GM18858 (cell line): ENCODE results near the gene VPS25.
"Not testable (repeated sequence)": the region's sequence is repeated elsewhere in the genome, so short reads cannot be mapped to it uniquely, and the experiment has no call there.

Source experiments
- ATAC-seq: cut with Tn5 transposase; IDR thresholded peaks from one replicate; pipeline ENCODE4 v1.9.1; 2021; ENCODE audit not compliant: unreplicated experiment

VPS25 gene

DNA sequence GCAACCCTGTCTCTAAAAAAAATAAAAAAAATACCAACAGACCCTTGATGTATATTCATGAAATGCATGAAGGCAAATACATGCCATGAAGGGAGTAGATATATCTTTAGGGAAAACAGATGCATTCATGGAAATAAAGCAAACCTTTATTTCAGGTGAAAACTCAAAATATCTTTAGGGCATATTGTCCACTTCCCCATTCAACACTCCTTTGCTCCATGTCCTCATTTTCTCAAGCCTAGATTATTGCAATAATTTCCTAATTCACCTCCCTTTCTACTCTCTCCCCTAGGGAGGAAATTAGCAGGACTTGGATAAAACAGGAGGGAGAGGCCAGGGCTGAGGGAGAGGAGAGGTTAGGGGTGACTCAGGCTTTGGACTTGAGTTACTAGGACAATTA, 5.7 kb upstream of the VPS25 start:
- ATAC-seq = no peak

DNA sequence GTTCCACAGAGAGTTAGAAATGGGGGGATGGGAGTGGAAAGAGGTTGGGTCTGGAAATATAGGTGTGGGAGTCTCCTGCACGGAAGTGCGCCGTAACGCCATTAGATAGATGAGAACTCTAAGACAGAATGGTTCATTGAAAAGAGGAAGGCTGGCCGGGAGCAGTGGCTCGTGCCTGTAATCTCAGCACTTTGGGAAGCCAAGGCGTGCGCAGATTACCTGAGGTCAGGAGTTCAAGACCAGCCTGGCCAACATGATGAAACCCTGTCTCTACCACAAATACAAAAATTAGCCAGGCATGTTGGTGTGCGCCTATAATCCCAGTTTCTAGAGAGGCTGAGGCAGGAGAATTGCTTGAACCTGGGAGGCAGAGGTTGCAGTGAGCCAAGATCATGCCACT, 5.2 kb upstream of the VPS25 start:
- ATAC-seq = not testable (repeated sequence)

DNA sequence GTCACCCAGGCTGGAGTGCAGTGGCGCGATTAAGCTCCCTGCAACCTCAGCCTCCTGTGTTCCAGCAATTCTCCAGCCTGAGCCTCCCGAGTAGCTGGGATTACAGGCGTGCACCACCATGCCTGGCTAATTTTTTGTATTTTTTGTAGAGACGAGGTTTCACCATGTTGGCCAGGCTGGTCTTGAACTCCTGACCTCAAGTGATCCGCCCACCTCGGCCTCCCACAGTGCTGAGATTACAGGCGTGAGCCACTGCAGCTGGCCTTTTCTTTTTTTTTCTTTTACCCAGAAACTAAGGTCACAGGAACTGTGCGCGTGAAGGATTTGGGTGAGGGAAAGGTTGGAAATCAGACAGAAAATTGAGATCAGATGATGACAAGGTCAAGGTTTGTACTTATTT, 3.3 kb upstream of the VPS25 start:
- ATAC-seq = not testable (repeated sequence)

DNA sequence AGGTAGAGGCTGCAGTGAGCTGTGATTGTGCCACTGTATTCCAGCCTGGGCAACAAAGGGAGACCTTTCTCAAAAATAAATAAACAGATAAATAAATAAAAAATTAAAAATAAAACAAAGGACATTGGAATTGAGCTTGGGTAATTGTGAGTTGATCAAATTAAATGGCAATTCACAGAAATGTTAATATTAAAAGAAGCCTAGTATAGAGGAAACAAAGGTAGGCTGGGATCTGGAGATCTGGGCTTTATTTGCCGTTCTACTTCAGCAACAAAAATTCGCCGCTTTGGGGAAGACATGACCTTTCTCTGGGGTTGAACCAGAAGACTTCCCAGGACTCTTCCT, 332 bp upstream of the VPS25 start:
- no peak for ATAC-seq

DNA sequence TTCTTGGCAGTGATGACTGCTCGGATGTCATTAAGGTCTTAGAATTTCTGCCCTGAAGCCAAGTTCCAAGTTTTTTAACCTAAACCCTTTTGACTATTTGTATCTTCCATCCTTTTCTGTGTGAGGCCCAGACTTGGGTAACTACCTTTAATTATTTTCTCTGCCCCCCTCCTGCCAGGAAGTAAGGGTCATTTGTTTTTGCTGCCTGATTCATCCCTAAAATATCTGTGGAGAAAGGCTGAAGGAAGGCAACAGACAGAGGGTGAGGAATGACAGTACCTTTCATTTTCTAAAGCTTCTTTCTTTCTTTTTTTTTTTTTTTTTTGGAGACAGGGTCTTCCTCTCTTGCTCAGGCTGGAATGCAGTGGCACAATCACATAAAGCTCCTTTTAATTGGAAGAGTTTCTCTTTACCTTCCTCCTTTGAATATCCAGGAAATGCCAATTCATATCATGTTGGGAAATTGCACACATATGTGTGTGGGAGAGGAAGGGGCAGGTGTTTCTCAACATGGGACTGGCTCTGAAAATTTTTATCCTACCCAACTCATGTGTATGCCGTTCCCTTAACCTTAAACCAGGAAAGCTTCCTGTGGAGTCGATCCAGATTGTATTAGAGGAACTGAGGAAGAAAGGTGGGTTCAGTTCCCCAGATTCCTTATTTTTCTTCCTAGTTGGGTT, 957 bp downstream of the VPS25 start:
- no peak for ATAC-seq

DNA sequence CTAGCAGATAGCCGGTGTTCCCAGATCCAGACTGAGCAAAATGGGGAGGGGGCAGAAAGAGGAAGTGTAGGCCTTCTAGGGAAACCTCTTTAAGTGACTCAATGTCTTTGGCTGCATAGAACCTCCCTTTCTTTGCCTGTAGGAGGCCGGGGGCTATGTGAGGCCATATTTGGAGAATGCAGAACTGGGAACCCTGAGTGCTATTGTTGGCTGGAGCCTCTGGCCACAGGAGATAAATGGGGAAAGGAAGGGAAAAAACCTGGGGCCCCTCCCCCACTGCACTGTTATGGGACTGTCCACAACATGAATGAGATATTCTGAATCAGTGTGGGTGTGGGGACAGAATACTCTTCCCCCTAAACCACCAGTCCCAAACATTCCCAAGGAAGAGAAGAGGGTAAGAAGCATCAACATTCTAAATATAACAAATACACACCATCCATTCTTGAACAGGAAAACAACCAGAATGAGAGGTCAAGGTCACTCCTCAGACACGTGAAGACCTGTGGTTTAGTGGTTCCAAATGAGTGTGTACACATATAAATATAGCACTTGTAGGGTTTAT, 2.4 kb downstream of the VPS25 start:
- ATAC-seq = no peak

DNA sequence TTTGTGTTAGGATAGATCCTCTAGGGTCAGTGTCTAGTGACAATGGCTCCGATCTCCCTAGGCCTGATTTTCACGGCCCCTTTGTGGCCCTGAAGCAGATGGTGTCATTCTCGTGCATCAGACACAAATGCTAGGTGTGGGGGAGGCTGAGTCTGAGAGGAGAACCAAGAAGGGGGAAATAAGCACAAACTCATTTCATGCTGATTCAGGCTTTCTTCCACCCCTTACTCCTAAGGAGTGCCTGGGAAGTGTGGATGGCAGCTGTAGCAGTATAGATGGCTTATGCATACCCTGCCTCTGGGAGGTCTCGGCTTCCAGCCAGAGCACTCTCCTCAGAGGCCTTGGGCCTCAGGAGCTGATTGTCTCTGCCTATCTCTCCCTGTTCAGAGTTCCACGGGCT, 5.3 kb downstream of the VPS25 start:
- no peak for ATAC-seq

DNA sequence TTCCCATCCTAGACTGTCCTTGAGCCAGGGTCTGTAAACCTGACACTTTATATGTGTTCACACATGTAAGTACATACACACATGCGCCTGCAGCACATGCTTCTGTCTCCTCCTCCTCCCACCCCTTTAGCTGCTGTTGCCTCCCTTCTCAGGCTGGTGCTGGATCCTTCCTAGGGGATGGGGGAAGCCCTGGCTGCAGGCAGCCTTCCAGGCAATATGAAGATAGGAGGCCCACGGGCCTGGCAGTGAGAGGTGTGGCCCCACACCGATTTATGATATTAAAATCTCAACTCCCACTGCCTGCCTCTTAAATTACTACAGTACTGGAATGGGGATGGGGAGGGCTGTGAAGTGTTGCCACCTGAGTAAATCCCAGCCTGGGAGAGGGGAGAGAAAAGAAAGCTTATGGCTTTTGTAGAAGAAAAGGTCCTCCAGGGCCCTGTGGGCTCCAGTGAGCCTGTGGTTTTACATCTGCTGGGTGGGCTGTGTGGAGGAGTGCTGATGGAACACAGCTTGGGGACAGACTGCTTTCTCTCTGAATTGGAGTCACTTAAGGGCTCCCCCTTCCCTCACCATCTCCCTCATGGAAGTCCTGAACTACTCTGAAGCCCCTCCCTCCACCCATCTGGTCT, 6.2 kb downstream of the VPS25 start:
- ATAC-seq = no peak

DNA sequence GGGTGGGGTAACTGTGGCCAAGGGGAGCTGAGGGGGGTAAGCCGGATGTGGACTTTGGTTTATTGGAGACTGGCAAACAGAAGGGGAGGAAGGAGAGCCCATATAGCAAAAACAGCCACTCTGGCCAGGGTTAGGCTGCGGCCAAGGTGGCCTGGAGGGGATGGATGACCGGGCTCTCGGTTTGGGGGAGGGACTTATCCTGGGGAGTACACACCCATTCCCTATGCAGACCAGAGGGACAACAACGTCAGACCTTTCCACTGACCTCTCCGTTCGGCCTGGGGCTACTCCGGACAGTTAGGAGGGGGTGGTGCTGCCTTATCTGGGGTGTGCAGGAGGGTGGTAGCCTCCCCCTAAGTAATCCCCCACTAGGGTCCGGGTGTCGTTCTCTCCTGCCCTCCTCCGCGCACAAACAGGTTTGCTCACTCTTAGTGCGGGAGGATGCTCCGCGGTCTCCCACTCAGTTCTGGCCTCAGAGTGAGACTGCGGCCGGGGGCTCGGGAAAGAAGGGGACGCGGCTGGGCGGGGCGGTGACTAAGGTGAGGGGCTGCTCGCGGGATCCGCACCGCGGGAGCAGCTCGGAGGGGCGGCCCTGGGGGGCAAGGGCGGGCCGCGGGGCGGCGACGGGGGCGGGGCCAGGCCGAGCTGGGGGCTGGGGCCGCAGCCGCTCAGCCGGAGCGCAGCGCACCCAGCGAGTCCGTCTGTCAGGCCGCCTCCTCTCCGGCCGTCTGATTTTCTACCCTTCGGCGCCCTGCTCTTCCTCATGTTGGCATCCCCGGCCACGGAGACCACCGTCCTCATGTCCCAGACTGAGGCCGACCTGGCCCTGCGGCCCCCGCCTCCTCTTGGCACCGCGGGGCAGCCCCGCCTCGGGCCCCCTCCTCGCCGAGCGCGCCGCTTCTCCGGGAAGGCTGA, 6.9 kb downstream of the VPS25 start, which contains the start of gene WNK4:
Gene WNK4, plus strand, starts transcription at position 675 of the 915 bp plus-strand sequence. Its CDS starts 89 bp downstream, at position 764.
- ATAC-seq = no peak

DNA sequence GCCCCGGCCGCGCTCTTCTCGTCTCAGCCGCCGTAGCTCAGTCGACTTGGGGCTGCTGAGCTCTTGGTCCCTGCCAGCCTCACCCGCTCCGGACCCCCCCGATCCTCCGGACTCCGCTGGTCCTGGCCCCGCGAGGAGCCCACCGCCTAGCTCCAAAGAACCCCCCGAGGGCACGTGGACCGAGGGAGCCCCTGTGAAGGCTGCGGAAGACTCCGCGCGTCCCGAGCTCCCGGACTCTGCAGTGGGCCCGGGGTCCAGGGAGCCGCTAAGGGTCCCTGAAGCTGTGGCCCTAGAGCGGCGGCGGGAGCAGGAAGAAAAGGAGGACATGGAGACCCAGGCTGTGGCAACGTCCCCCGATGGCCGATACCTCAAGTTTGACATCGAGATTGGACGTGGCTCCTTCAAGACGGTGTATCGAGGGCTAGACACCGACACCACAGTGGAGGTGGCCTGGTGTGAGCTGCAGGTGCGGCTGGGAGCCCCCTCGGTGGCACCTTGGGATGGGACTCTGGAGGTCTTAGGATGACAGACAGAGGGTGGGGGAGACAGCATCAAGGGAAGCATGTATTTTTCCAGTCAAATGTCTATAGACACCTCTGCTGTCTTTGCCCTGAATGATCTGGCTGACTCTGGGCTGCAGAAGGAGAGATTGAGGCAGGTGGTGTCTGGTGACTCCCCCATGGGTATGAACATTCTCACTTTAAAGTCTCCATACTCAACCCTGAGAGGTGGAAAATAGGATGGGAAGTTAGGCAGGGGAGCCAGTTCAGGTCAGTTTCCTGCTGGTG, 7.8 kb downstream of the VPS25 start:
- no peak for ATAC-seq

DNA sequence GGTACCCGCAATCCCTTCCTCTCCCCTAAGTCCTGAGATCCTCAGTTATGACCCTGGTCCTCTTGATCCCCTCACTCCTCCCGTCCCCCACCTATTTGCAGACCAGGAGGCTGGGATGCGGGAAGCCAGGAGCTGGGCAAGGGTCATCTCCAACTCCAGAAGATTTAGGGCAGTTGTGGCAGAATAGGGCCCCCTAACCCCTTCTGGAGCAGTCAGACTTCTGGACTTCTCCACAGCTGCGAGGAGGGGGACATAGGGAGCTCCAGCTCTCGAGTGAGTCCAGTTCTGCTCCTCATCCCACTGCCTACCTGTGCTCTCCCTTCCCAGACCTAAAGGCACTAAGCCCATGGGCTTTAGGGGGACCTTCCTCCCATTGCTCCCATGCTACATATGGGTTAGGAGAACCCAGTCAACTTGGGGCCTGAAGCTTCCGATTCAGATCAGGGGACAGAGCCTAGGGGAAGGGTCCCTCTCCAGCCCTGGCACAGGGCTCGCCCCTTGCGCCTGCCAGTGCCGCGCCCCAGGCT, 8.5 kb downstream of the VPS25 start:
- no peak for ATAC-seq

DNA sequence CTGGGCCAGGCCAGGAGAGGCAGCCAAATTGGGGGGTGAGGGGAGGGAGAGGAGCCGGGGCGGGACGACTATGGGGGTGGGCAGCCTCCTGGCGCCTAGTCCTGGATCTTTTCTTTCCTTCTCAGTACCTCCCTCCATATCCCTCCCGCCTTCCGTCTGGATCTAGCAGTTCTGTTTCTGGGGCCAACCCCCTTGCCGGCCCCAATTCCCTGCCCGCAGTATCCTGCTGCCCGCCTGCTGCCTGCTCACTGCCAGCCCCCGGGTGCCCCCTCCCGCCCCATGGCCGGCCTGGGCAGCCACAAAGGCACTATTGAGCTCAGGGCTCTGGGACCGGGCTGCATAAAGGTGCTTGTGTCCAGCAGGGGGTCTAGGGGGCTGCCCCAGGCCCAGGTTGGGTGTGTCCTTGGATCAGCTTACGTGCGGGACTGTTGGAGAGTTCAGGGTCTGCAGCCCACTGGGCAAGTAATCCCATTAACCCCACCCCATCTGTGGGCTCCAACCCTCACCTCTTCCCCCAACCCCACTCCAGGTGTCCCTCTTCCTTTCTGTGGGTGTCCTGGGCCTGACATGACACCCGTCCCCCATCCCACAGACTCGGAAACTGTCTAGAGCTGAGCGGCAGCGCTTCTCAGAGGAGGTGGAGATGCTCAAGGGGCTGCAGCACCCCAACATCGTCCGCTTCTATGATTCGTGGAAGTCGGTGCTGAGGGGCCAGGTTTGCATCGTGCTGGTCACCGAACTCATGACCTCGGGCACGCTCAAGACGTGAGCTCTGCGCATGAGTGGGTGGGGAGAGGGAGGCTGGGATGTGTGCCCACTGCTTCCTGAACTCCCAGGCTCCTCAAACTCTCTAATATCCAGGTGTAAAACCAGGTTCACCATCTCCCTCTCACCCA, 9.2 kb downstream of the VPS25 start:
- ATAC-seq = no peak

DNA sequence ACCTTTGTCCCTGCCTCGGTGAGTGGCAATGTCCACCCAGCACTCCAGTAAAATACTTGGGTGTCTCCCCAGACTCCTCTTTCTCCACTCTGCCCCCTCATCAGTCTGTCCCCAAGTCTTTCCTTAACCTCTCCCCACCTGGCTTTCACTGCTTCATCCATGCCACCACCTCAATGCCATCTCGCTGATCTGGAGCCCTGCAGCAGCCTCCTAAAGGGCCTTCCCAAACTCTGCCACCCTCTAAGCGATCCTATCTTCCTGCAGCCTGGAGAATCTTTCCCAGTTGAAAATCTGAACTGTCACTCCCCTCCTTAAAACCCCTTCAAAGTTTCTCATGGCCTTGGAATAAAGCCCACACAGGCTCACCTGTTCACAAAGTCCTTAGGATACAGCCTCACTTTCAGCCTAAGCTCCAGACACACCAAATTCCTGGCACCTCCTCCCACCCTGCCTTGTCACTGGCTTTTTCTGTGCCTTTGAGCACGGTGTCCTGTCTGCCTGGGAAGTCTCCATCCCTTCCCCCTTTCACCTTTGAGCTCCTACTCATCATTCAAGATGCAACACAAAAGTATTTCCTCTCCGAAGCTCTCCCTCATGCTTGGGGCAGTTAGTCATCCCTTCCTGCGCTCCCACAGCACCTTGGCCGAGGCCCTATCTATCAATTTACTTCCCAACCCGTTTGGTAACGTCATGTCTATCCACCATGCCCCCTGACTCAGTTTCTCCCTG, 10.0 kb downstream of the VPS25 start:
- no peak for ATAC-seq

DNA sequence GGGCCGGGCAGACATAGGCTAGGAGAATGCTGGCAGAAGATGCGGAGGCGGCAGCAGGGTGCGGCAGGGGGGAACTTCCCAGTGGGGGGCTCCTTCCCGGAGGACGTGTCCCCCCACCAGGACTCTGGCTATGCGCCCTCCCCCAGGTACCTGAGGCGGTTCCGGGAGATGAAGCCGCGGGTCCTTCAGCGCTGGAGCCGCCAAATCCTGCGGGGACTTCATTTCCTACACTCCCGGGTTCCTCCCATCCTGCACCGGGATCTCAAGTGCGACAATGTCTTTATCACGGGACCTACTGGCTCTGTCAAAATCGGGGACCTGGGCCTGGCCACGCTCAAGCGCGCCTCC, 10.5 kb downstream of the VPS25 start:
- ATAC-seq = no peak

DNA sequence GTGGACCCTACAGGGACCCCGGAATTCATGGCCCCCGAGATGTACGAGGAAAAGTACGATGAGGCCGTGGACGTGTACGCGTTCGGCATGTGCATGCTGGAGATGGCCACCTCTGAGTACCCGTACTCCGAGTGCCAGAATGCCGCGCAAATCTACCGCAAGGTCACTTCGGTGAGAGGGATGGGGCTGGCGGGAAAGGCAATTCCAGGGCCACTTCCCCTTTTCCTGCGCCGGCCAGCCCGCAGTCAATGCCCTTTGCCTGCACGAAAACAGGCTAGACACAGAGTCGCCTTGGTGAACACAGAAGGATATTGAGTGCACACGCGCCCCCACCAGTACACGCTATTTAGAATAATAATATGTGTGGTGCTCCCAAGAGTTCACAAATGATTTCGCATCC, 11.2 kb downstream of the VPS25 start:
- no peak for ATAC-seq

DNA sequence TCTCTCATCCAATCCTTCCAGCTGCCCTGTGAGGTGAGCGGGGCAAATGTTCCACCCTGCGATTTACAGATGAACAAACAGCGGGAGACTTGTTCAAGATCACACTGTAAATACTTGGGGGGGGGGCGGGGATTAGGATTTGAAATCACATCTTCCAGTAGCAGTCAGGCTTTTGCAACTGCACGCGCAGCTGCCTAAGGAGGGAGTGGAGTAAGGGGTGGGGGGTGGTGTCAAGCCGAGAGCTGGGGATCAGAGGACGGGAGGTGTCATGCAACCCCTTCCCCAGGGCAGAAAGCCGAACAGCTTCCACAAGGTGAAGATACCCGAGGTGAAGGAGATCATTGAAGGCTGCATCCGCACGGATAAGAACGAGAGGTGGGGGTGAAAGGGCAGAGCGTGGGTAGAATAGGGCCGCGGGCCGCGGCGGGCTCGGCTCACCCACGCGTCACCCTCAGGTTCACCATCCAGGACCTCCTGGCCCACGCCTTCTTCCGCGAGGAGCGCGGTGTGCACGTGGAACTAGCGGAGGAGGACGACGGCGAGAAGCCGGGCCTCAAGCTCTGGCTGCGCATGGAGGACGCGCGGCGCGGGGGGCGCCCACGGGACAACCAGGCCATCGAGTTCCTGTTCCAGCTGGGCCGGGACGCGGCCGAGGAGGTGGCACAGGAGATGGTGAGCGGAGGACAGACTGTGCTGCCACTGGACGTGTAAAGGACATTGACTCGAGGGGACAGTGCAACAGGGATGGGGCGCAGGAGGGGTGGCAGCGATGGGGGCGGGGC, 11.8 kb downstream of the VPS25 start:
- ATAC-seq = no peak

DNA sequence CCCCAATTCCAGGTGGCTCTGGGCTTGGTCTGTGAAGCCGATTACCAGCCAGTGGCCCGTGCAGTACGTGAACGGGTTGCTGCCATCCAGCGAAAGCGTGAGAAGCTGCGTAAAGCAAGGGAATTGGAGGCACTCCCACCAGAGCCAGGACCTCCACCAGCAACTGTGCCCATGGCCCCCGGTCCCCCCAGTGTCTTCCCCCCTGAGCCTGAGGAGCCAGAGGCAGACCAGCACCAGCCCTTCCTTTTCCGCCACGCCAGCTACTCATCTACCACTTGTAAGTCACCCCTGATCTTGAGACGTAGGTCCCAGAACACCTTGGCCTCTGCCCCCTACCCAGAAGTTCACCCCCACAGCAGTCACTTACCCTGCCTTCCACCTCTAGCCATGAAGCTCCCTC, 14.0 kb downstream of the VPS25 start:
- no peak for ATAC-seq

DNA sequence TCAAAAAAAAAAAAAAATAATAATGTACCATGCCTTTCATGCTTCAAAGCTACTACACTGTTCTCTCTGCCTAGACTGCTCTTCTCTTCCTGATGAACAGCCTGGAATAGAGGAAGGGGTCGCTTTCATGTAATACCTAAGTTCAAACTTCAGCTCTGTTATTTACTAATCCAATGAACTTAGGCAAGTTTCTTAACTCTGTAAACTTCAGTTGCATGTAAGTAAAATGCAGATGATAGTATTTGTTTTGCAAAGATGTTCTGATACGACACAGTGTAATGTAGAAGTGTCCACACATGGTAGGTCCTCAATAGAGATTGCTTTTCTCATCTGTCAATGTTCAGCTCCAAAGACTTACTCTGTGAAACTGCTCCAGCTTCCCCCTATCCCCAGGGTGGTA, 18.7 kb downstream of the VPS25 start:
- no peak for ATAC-seq
